Activated CD4-positive, CD25-positive, alpha-beta regulatory T cell treated with anti-CD3 and anti-CD28 coated beads, Interleukin-2, amount 50 U/mL, for 24 hours (primary cell): ENCODE data around the gene PHLDA2.

Source experiments
- ATAC-seq, 2 donors: fragments of 150-1000 bp; cut with Tn5 transposase; one replicate each; pipeline ENCODE4 v1.10.0; 2021; ENCODE audit warnings: mild to moderate bottlenecking in 1 of 2, moderate library complexity in 1 of 2

PHLDA2 gene

DNA sequence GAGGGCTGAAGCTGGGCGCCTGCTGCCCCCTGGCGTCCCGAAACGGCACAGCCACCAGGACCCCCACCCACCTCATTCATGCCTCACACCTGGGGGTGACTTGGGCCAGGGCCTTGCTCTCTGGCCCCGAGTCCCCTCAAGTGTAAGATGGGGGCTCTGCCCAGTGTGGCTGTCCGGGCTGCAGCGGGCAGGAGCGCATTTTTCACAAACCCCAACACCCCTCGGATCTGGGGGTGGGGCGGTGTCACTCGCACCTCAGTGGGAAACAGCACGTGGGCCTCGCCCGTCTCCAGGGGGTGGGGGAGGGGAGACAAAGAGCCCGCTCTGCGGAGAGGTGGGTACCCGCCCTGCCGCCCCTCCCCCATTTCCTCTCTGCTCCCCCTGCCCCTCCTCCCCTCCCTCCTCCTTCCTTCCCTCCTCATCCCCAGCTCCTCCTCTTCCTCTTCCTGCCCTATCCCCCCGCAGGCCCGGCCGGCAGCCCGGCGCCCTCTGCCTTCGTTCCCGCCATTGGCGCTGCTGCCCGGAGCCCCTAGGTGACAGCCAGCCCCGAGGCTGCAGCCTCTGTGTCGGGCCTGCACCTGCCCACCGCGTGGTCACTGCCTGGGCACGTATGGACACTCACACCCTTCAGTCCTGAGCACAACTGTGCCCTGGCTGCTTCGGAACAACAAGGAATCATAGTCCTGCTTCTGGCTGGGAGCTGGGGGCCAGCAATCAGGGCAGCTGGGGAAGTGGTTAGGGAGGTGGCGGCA is 36.8 kb downstream of the PHLDA2 start:
- ATAC-seq = peak; percentile 55 to 59

DNA sequence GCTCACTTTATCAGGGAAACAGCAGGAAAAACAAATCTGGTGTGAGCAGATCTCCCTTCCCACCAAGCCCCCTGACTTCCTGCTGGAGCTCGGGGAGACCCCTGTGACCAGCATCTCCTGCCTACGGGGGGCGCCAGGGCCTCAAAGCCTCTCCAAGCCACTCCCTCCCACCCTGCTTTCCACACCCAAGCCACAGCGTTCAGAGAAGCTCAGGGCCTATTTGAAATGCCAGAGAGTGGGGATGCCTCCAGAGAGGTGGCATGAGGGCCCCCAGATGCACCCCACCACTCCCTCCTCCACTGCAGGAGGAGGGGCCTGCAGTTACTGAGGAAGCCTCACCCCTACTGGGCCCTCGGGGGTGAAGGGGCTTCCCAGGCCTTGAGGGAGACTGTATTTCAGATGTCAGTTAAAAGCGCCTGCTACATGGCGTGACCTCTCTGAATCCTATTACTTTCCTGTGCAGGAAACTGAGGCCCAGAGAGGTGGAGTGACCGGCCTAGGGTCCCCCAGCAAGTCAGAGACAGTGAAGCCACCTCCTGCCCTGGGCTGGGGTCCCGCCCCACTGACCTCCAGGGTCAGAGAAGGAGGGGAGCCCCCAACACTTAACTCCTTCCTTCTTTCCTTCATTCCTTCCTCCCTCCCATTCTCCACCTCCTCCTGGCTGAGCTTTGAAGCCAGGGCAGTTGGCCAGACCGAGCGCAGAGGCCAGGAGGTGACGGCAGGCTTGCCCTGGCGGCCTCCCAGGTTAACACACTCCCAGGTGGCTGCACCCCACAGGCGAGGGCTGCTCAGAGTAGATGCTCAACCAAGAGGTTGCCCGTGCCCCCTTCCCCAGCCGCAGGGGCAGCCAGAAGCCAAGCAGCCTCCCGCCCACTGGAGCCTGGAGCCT is 37.6 kb downstream of the PHLDA2 start:
- ATAC-seq = no peak

DNA sequence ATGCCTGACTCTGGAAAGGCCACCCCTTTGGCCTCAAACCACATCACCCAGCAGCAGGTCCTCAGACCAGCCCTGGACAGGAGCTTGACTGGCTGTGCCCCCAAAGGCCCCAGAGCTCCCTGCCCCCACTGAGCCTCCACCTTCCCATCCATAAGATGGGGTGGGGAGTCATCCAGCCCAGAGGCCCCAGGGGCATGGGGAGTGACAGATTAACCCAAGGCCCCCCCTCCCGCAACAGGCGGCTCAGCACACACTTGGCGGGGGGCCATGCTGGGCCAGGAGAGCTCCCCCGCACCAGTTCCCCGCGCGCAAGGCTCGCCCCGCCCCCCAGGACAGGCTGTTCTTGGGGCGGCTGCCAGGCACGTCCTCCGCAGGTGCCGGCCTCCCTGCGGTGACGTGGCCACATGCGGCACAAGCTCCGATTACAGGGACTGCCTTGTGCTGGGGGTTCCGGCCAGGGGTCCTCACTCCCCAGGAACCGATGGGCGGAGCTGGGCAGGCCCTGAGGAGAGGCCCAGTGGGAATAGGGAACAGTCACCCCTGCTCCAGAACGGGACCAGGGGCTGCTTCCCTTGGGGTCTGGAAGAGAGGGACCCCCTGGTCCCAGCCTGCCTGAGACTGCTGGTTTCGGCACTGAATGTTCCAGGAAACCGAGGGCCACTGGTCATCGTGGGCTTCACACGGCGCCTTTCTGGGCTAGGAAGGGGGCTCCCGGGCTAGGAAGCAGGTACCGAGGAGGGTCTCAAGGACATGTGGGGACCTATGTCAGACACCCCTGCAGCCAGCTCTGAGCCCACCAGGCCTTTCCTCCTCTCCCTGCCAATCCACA is 38.5 kb downstream of the PHLDA2 start:
- ATAC-seq = no peak

GRCh38 chr11:2889362-2890273 is 39.6 kb downstream of the PHLDA2 start:
- no peak for ATAC-seq

- ATAC-seq = peak; percentile 39 to 46
These were observed 40.8 kb downstream of the PHLDA2 start for GRCh38 chr11:2888266-2888968.

- ATAC-seq = no peak
These were observed 41.6 kb downstream of the PHLDA2 start for GRCh38 chr11:2887515-2888195.

GRCh38 chr11:2886936-2887335 is 42.3 kb downstream of the PHLDA2 start:
- no peak for ATAC-seq

DNA sequence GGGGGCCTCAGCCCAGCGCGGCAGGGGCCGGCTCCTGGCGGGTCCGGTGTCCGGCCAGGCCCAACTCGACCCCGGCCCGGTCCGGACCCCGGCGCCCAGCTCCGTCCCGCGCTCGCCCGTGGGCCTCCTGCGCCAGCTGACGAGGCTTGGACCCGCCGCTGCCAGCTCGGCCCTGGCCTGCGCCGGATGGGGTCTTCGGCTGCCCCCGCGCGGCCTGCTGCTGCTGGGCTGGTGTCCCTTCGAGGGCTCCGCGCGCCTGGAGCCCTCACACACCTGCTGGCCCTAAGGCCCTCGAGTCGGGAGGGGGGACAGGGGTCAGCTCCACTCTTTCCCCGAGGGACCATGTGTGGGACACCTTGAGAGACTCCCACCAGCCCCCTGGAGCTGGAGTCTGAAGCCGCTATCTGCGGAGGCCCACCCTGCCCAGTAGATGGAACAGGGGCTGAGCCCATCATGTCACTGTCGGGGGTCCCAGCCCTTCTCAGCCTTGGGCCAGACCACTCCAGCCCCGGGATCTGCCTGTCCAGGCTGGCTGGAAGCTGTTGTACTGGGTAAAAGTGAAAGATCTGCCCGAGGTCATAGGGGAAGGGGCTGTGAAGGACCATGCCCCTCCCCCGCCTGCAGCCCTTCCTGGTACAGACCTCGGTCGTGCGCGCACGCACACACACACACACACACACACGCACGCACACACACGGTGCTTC is 42.9 kb downstream of the PHLDA2 start:
- ATAC-seq = no peak

DNA sequence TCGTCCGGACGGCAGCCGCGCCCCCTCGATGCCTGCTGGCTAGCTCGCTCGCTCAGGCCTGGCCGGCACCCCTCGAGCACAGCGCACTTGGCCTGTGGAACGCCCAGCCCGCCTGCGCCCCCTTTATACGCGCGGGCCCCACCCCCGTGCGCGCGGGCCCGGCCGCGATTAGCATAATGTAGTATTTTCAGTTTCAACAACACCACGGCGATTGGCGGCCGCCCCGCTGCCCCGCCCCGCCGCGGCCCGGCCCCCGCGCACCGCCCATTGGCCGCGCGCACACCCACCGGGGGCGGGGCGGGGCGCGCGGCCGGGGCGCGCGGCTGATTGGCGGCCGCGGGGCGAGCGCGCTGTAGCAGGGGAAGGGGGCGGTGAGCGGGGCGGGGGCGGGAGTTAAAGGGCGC is 43.5 kb downstream of the PHLDA2 start, which contains the start of gene CDKN1C:
CDKN1C (minus strand) TSS at position 98 of the 404 bp plus-strand sequence. CDS start 319 bp downstream, outside the sequence.
- ATAC-seq = peak; percentile 88

DNA sequence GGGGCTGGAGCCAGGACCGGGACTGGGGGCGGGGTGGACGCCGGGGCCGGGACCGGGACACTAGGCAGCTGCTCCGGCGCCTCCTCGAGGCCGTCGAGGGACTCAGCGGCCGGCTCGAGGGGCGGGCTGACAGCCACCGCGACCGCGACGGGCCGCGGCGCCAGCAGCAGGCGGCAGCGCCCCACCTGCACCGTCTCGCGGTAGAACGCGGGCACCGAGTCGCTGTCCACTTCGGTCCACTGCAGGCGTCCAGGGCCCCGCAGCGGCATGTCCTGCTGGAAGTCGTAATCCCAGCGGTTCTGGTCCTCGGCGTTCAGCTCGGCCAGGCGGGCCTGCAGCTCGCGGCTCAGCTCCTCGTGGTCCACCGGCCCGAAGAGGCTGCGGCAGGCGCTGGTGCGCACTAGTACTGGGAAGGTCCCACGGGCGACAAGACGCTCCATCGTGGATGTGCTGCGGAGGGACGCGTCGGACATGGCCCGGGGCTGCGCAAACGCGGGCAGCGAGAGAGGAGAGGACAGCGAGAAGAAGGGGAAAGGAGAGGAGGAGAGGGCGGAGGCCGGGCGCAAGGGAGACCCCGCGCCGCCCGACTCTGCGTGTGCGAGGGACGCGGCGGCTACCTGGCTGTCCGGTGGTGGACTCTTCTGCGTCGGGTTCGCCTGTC is 44.1 kb downstream of the PHLDA2 start:
- ATAC-seq = peak in 1 of 2 donors; percentile 1

- ATAC-seq = no peak
These were observed 45.0 kb downstream of the PHLDA2 start for GRCh38 chr11:2883979-2884815.

DNA sequence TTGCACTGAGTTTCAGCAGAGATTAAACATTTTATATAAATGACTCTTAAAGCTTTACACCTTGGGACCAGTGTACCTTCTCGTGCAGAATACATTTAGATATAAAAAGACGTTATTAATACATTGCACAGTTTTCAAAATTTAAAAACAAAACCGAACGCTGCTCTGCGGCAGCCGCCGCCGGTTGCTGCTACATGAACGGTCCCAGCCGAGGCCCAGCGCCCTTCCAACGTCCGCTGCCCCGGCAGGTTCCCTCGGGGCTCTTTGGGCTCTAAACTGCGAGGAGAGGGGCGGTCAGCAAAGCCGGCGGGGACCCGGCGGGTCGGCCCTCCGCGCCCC is 45.6 kb downstream of the PHLDA2 start:
- ATAC-seq = no peak

DNA sequence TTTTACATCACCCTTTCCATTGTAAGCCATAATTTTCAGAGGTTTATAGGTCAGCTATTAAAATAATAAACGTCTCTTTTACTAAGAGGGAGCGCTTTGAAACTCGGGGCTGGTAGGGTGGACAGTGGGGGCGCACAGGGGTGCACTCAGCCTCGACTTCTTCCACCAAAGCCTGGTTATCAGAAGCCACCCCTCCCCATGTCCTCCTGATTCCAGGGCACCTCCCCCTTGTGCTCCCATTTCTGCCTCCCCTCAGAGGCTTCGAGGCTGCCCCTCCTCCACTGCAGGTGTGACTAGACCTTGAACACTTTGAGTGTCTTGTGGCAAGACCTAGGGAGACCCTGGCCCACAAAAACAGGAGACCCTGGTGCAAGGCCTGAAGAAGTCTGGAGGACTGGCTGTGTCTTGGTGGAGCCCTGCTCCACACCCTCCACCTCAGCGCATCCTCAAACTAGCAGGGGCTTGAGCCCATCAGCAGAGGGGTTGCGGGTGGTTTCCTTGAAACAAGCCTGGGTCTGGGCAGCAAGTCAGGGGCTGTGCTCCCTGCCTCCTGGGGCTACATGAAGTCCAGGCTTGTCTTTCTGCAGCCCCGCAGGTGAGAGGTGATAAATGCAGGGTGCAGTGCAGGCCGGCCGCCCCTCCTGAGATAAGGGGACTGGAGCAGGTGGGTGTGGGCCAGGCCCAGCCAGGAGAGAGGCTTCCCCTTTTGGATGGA is 46.7 kb downstream of the PHLDA2 start:
- no peak for ATAC-seq

GRCh38 chr11:2881981-2882375 is 47.2 kb downstream of the PHLDA2 start:
- no peak for ATAC-seq

- no peak for ATAC-seq
These were observed 47.9 kb downstream of the PHLDA2 start for GRCh38 chr11:2881076-2881980.

- no peak for ATAC-seq
These were observed 48.6 kb downstream of the PHLDA2 start for GRCh38 chr11:2880646-2881045.

GRCh38 chr11:2878782-2879181 is 50.4 kb downstream of the PHLDA2 start:
- ATAC-seq = no peak
